AG04449 (cell line): Measurements from ENCODE around the gene HNRNPU.

Experiments used
- CTCF ChIA-PET: fragments of 350-600 bp; formaldehyde crosslinking; extraction: SDS; loops from one replicate; lab custom pipeline; 2021; ENCODE audit warnings: antibody characterized with exemption; lab: Yijun Ruan, JAX
- POLR2A ChIA-PET: fragments of 400-600, 350-600 bp; formaldehyde crosslinking; extraction: SDS; loops from one replicate; lab custom pipeline; 2020; ENCODE audit warnings: antibody characterized with exemption, inconsistent platforms; lab: Yijun Ruan, JAX
- DNase-seq: peaks from one replicate; pipeline ENCODE4 v3.0.0-alpha.2; 2010; ENCODE audit warnings: low read depth, low spot score
- H3K4me3 ChIP-seq: 2 replicates; pipeline ENCODE4 v1.5.1; 2011; ENCODE audit warnings: low read depth, mild to moderate bottlenecking, control low read depth, low read length
- CTCF ChIP-seq: IDR thresholded peaks from one replicate; pipeline ENCODE4 v1.5.1; 2011; ENCODE audit warnings: mild to moderate bottlenecking, moderate library complexity, low read length, control low read depth, inconsistent platforms; ENCODE audit not compliant: insufficient read depth; ENCODE audit errors: missing control alignments

Gene HNRNPU

GRCh38 chr1:244821134-244821533 lies 43.2 kb downstream of the HNRNPU start:
- H3K4me3 ChIP-seq, result no peak overlapping the region
- no peak for TF ChIP-seq CTCF
- DNase-seq, result no peak
- POLR2A ChIA-PET, result no interaction called here
- CTCF ChIA-PET, result interaction anchor here (1.2 to 1.4 kb wide), 2 partner anchors 9 to 24 kb away, joined by 3 read pairs; no protein-coding TSS in a partner anchor

- POLR2A ChIA-PET, result no interaction called here
- H3K4me3 ChIP-seq, result no peak overlapping the region
- no peak for TF ChIP-seq CTCF
- DNase-seq, result no peak
- CTCF ChIA-PET, result interaction anchor here (1.1 to 1.4 kb wide), 3 partner anchors 10 to 23 kb away, joined by 3 to 4 read pairs (median 3); no protein-coding TSS in a partner anchor
Measured at GRCh38 chr1:244820131-244820530, 44.2 kb downstream of the HNRNPU start.

GRCh38 chr1:244817415-244817894 lies 46.9 kb downstream of the HNRNPU start:
- DNase-seq, result no peak
- CTCF ChIA-PET, result no interaction called here
- POLR2A ChIA-PET, result no interaction called here
- no peak overlapping the region for H3K4me3 ChIP-seq
- TF ChIP-seq CTCF, result no peak

GRCh38 chr1:244815600-244816099 lies 48.7 kb downstream of the HNRNPU start:
- no peak for TF ChIP-seq CTCF
- ChIA-PET CTCF (interaction anchor here (1.5 kb wide), 2 partner anchors 14 to 18 kb away, joined by 4 to 6 read pairs; no protein-coding TSS in a partner anchor), POLR2A (no interaction called here)
- no peak for DNase-seq
- H3K4me3 ChIP-seq, result no peak overlapping the region

- POLR2A ChIA-PET, result no interaction called here
- H3K4me3 ChIP-seq, result no peak overlapping the region
- CTCF ChIA-PET, result interaction anchor here (0.9 to 4.7 kb wide), 3 partner anchors 11 to 229 kb away, joined by 3 to 20 read pairs (median 4); no protein-coding TSS in a partner anchor
- DNase-seq, result no peak
- no peak for TF ChIP-seq CTCF
Measured at GRCh38 chr1:244813327-244813726, 51.0 kb downstream of the HNRNPU start.

GRCh38 chr1:244810221-244810620 lies 54.1 kb downstream of the HNRNPU start:
- no peak overlapping the region for H3K4me3 ChIP-seq
- POLR2A ChIA-PET, result no interaction called here
- no peak for DNase-seq
- CTCF ChIA-PET, result interaction anchor here (1.0 to 4.7 kb wide), 2 partner anchors 8 to 12 kb away, joined by 4 to 20 read pairs; no protein-coding TSS in a partner anchor
- TF ChIP-seq CTCF, result no peak
